GM11168 (cell line): ENCODE data around the gene UNC93B1.

Source experiments
- in situ Hi-C: fragments of 300-500 bp; cut with MboI; formaldehyde crosslinking; loops from one replicate; pipeline ENCODE4 v1.12.0; 2022; ENCODE audit warnings: low sequenced_read_pairs; ENCODE audit not compliant: unreplicated experiment

Gene UNC93B1, protein sequence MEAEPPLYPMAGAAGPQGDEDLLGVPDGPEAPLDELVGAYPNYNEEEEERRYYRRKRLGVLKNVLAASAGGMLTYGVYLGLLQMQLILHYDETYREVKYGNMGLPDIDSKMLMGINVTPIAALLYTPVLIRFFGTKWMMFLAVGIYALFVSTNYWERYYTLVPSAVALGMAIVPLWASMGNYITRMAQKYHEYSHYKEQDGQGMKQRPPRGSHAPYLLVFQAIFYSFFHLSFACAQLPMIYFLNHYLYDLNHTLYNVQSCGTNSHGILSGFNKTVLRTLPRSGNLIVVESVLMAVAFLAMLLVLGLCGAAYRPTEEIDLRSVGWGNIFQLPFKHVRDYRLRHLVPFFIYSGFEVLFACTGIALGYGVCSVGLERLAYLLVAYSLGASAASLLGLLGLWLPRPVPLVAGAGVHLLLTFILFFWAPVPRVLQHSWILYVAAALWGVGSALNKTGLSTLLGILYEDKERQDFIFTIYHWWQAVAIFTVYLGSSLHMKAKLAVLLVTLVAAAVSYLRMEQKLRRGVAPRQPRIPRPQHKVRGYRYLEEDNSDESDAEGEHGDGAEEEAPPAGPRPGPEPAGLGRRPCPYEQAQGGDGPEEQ

GRCh38 chr11:68003846-68004550 lies at the start of gene UNC93B1:
Gene UNC93B1 (minus strand): TSS chr11:68004097. CDS start chr11:68004043, 54 bp downstream.
- in situ Hi-C loops = no loop called here

DNA sequence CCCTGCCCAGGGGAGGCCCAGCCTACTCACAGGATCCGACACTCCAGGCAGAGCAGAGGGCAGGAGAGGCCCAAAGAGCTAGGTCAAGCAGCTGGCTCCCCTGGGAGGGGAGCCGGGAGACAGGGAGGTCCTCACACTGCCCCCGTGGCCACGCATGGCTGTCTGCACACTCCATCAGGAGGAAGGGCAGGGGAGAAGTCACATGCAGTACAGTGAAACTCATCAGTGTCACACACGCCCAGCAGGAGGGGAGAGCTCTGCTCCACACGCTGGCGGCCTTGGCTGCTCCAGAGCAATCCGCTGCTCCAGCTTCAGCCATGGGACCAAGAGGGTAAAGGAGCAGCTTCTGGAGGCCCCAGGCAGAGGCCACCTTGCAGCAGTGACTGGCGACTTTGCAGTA lies 49.2 kb upstream of the UNC93B1 start:
- in situ Hi-C loops = no loop called here

GRCh38 chr11:68052137-68052873 lies 48.4 kb upstream of the UNC93B1 start:
- in situ Hi-C loops = no loop called here

DNA sequence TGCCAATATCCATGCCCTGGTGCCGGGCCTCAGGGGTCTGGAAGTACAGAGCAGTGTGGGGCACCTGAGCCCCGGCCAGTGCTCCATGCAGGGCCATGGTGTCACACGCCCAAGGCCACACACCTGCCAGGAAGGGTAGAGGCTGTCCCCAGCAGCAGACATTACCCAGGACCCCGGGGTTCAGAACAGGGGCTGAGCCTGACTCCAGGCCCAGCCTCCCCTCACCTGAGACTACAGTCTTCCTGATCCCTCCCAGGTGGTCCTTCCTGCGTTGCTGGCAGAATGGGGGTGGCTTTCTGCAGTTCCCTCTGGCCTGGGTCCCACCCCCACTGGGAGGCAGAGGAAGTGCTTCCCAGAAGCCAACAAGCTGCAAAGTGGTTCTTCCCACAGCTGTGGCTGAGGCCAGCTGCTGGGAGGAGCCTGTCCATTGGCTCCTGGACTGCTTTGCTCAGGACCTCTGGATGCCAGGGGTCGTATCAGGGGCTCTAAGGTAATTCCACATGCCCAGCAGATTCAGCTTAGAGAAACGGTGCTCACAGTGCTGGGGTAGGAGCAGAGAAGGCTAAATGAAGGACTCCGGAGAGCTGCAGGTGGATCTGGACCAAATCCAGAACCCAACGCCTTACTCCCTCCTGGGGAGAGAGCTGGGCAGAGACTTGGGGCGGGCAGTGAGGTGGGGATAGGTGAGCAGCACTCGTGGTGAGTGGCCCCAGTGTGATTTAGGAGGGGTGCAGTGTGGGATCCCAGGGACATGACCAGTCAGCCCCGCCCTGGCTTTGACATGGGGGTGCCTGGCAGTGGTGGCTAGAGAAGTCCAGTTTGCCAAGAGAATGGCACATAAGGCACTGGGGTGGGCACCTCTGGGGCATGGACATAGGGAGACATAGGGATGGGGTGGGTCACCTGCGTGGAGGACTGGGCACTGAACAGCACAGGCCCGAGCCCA lies 47.6 kb upstream of the UNC93B1 start:
- in situ Hi-C loops = no loop called here

DNA sequence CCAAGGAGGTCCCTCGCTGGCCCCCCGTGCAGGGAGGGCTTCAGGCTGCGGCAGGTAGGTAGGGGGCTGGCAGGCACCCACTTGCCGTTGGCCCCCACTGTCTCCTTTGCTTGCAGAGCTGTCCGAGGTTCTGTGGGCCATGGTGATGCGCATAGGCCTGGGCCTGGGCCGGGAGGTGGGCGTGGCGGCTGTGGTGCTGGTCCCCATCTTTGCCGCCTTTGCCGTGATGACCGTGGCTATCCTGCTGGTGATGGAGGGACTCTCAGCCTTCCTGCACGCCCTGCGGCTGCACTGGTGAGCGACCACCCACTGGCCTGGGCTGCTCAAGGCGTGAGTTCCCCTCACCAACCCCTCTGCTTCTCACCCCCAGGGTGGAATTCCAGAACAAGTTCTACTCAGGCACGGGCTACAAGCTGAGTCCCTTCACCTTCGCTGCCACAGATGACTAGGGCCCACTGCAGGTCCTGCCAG lies 46.5 kb upstream of the UNC93B1 start:
- in situ Hi-C loops = no loop called here

- in situ Hi-C loops = no loop called here
Measured at GRCh38 chr11:68049509-68050370, 45.8 kb upstream of the UNC93B1 start.

DNA sequence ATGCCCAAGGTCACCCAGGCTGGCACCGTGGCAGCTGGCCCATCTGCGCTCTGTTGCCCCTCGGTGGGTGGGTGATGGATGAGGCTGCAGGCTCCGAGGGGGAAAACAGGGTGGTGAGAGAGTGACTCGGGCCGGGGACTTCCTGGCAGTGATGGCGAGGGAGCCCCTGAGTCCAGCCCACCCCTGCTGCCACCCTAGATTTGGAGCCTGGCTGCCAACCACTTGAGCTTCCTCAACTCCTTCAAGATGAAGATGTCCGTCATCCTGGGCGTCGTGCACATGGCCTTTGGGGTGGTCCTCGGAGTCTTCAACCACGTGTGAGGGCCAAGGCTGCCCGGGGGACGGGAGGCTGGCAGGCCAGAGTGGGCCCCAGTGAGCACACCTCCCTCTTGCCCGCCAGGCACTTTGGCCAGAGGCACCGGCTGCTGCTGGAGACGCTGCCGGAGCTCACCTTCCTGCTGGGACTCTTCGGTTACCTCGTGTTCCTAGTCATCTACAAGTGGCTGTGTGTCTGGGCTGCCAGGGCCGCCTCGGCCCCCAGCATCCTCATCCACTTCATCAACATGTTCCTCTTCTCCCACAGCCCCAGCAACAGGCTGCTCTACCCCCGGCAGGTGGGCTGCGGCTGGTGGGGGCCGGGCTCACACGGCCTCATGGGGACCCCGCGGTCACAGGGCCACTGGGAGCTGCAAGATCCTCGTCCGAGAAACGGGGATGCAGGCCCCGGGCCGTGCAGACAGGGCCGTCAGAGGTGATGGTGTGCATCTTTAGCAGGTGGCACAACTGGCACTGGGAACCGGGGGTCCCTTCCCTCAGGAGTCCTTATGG lies 45.0 kb upstream of the UNC93B1 start:
- in situ Hi-C loops = no loop called here

GRCh38 chr11:68047437-68048290 lies 43.8 kb upstream of the UNC93B1 start:
- in situ Hi-C loops = no loop called here

DNA sequence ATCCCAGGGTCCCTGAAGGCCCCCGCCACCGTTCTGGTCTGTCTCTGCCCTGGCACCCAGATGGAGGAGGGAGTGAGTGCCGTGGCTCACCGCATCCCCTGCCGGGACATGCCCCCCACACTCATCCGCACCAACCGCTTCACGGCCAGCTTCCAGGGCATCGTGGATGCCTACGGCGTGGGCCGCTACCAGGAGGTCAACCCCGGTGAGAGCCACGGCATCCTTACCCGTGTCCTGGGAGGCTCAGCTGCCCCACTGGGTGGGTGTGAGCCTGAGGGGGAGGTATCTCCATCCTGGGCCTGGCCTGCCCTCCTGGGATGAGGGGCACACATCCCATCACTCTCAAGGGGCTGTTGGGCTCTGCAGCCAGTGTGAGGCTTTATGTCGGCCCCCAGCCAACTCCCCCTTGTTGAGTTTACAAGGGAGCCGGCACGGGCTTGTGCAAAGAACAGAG lies 41.0 kb upstream of the UNC93B1 start:
- in situ Hi-C loops = no loop called here

DNA sequence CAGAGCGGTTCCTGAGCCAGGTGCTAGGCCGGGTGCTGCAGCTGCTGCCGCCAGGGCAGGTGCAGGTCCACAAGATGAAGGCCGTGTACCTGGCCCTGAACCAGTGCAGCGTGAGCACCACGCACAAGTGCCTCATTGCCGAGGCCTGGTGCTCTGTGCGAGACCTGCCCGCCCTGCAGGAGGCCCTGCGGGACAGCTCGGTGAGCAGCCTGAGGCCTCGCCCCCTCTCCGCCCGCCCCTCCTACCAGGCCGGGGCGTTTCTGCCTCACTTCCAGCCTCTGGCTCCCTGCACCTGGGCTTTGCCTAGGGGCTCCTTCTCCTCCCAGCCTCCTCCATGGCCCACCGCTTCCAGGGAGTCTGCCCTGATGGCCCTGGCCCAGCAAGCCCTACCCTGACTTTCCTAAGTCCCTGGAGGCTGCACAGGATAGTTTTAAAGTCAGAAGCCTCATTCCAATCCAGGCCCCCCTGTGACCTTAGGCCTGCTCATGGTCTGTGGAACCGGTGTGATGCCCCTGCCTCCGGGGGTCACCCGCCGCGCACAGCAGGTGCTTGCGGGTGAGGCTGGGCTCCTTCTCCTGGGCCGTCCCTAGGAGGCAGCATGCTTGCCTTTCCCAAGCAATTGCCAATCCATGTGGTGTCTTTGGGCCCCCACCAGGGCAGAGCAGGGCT lies 40.4 kb upstream of the UNC93B1 start:
- in situ Hi-C loops = no loop called here

- in situ Hi-C loops = no loop called here
Measured at GRCh38 chr11:68043349-68044144, 39.6 kb upstream of the UNC93B1 start.

GRCh38 chr11:68043029-68043348 lies 39.1 kb upstream of the UNC93B1 start:
- in situ Hi-C loops = no loop called here

DNA sequence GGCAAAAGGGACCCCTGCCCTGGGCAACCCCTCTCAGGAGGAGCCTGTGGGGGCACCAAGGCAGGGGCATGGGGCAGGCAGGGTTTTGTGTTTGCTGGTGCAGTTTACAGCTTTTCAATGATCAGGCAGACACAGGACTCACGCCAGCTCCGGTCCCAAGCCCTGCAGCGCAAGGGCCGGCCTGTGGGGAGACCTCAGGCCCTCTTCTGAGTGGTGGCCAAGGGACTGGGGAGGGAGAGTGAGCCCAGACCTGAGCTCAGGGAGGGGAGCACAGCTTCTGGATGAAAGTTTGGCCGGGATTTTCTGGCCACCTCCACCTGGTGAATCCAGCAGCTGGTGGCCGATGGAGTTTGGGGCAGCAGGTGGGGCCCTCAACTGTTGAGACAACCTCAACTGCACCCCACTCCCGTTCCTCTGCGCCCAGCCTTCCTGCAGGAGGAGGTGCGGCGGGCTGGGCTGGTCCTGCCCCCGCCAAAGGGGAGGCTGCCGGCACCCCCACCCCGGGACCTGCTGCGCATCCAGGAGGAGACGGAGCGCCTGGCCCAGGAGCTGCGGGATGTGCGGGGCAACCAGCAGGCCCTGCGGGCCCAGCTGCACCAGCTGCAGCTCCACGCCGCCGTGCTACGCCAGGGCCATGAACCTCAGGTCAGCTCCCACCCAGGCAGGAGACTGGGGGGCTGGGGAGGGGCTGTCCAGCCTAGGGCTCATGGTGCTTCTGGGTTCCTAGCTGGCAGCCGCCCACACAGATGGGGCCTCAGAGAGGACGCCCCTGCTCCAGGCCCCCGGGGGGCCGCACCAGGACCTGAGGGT lies 38.5 kb upstream of the UNC93B1 start:
- in situ Hi-C loops = no loop called here

GRCh38 chr11:68041617-68042218 lies 37.8 kb upstream of the UNC93B1 start:
- in situ Hi-C loops = no loop called here
